Thyroid gland (tissue), 4 donors: ENCODE data around the gene IFT22. TPM values are rescaled to one million over a fixed set of nuclear protein-coding genes. Genes with fewer than 3 reads are reported as not detected.

ENCODE experiments used
- DNase-seq, 2 donors: peaks; one replicate each; pipeline ENCODE4 v3.0.0-alpha.2; 2019
- H3K27ac ChIP-seq, 3 donors: fragments of 200-600 bp; sonication (generic); 1 replicate in 2 of 3; 2 replicates in 1 of 3; pipeline ENCODE4 v1.5.1; 2016 to 2019; ENCODE audit warnings: mild to moderate bottlenecking in 1 of 3, moderate library complexity in 1 of 3
- H3K27me3 ChIP-seq: fragments of 200-600 bp; sonication (generic); one replicate; pipeline ENCODE4 v1.5.1; 2019
- H3K36me3 ChIP-seq, 2 donors: fragments of 200-600 bp; sonication (generic); one replicate each; pipeline ENCODE4 v1.5.1; 2016 to 2019
- H3K4me1 ChIP-seq, 2 donors: fragments of 200-600 bp; sonication (generic); one replicate each; pipeline ENCODE4 v1.5.1; 2017 to 2019
- H3K4me3 ChIP-seq, 3 donors: fragments of 200-600 bp; sonication (generic); replicated peaks in 1 of 3; 1 replicate in 2 of 3; 2 replicates in 1 of 3; pipeline ENCODE4 v1.5.1; 2016; ENCODE audit warnings: mild to moderate bottlenecking in 1 of 3
- H3K9me3 ChIP-seq: fragments of 200-600 bp; sonication (generic); one replicate; pipeline ENCODE4 v1.5.1; 2017
- CTCF ChIP-seq, 6 experiments: fragments of 200-600 bp in 3 of 6; fragments of 450-650 bp in 3 of 6; sonication (generic) in 3 of 6; IDR thresholded peaks; one replicate each; pipeline ENCODE4 v1.5.1; 2016 to 2019; ENCODE audit warnings: antibody characterized with exemption in 6 of 6, mild to moderate bottlenecking in 2 of 6, inconsistent platforms in 1 of 6, moderate library complexity in 1 of 6
- POLR2A ChIP-seq, 2 donors: fragments of 450-650 bp; IDR thresholded peaks; one replicate each; pipeline ENCODE4 v1.6.1; 2017; ENCODE audit warnings: antibody characterized with exemption in 2 of 2, mild to moderate bottlenecking in 2 of 2, moderate library complexity in 1 of 2
- WGBS, 2 donors: methylation state at CpG; one replicate each; pipeline ENCODE4 v1.1.5; 2017; 5-methylcytosine and 5-hydroxymethylcytosine counted together
- intact Hi-C: fragments of 100-400 bp; cut with DNase I; formaldehyde crosslinking; loops from one replicate; pipeline ENCODE4 v1.15.1; 2023
- total RNA-seq, 4 donors: library from RNA; depleted of rRNA; stranded (reverse); fragments of >200 nt; gene quantifications; one replicate each; pipeline ENCODE4 v1.2.3, GENCODE V29; 2016

IFT22 gene
- total RNA-seq, 4 donors from 2014 or later = 48.2 to 57.2 (median 55.4) TPM

- H3K36me3 ChIP-seq = no peaks in the 10 kb centered on the region
- 83 to 87% methylated on average over 14 of the region's 14 CpGs for WGBS, 2 donors
- H3K9me3 ChIP-seq = no peaks in the 10 kb centered on the region
- no peaks in the 10 kb centered on the region for H3K27me3 ChIP-seq
- intact Hi-C loops = no loop called here
- TF ChIP-seq POLR2A (IDR thresholded peaks at IDR 0.05) (no peak), CTCF (IDR thresholded peaks at IDR 0.05) (no peak)
- no peaks in the 10 kb centered on the region for H3K4me1 ChIP-seq
- no peak overlapping the region for H3K27ac ChIP-seq
- no peak for DNase-seq
- no peak overlapping the region for H3K4me3 ChIP-seq
These were observed 18.8 kb upstream of the IFT22 start for GRCh38 chr7:101340379-101340778.

GRCh38 chr7:101333912-101334311 is 12.3 kb upstream of the IFT22 start:
- intact Hi-C loops = no loop called here
- DNase-seq = no peak
- Histone ChIP-seq H3K27ac (no peak overlapping the region), H3K9me3 (no peaks in the 10 kb centered on the region), H3K27me3 (no peaks in the 10 kb centered on the region), H3K36me3 (no peaks in the 10 kb centered on the region), H3K4me3 (no peak overlapping the region), H3K4me1 (no peaks in the 10 kb centered on the region)
- WGBS, 2 donors = 73 to 78% methylated on average over 5 of the region's 5 CpGs
- TF ChIP-seq POLR2A (IDR thresholded peaks at IDR 0.05) (no peak), CTCF (IDR thresholded peaks at IDR 0.05) (no peak)

GRCh38 chr7:101332026-101332425 is 10.4 kb upstream of the IFT22 start:
- Histone ChIP-seq H3K27ac (no peak overlapping the region), H3K4me1 (no peaks in the 10 kb centered on the region), H3K36me3 (no peaks in the 10 kb centered on the region), H3K4me3 (no peak overlapping the region), H3K9me3 (no peaks in the 10 kb centered on the region), H3K27me3 (no peaks in the 10 kb centered on the region)
- intact Hi-C loops = no loop called here
- no peak for TF ChIP-seq POLR2A (IDR thresholded peaks at IDR 0.05)
- no peak for TF ChIP-seq CTCF (IDR thresholded peaks at IDR 0.05)
- WGBS, 2 donors = 96 to 98% methylated on average over 5 to 8 of the region's 8 CpGs
- DNase-seq = no peak

- no peak overlapping the region for H3K27ac ChIP-seq
- H3K4me1 ChIP-seq = no peaks in the 10 kb centered on the region
- H3K27me3 ChIP-seq = no peaks in the 10 kb centered on the region
- DNase-seq = no peak
- 61 to 63% methylated on average over 15 of the region's 15 CpGs for WGBS, 2 donors
- no peaks in the 10 kb centered on the region for H3K9me3 ChIP-seq
- H3K4me3 ChIP-seq = no peak overlapping the region
- H3K36me3 ChIP-seq = no peaks in the 10 kb centered on the region
- intact Hi-C loops = no loop called here
- TF ChIP-seq POLR2A (IDR thresholded peaks at IDR 0.05) = no peak
- no peak for TF ChIP-seq CTCF (IDR thresholded peaks at IDR 0.05)
These were observed 8.4 kb upstream of the IFT22 start for GRCh38 chr7:101330011-101330484.

- Histone ChIP-seq H3K4me1 (no peaks in the 10 kb centered on the region), H3K4me3 (no peak overlapping the region), H3K27me3 (no peaks in the 10 kb centered on the region), H3K36me3 (no peaks in the 10 kb centered on the region), H3K9me3 (no peaks in the 10 kb centered on the region), H3K27ac (no peak overlapping the region)
- no peak for DNase-seq
- TF ChIP-seq CTCF (IDR thresholded peaks at IDR 0.05) = no peak
- no peak for TF ChIP-seq POLR2A (IDR thresholded peaks at IDR 0.05)
- WGBS, 2 donors = 90 to 93% methylated on average over 5 of the region's 5 CpGs
- intact Hi-C loops = no loop called here
These were observed 6.5 kb upstream of the IFT22 start for GRCh38 chr7:101328159-101328558.
